GM18909 (cell line): ENCODE results near the gene DSCAM.

Experiments
- ATAC-seq: cut with Tn5 transposase; IDR thresholded peaks from one replicate; pipeline ENCODE4 v1.9.1; 2021; ENCODE audit warnings: mild to moderate bottlenecking; ENCODE audit not compliant: unreplicated experiment, poor library complexity

Gene DSCAM

GRCh38 chr21:40792691-40793456 is 54.1 kb downstream of the DSCAM start:
- ATAC-seq: no peak

GRCh38 chr21:40788635-40789034 is 58.3 kb downstream of the DSCAM start:
- no peak for ATAC-seq

GRCh38 chr21:40783404-40783803 is 63.6 kb downstream of the DSCAM start:
- ATAC-seq: no peak

- no peak for ATAC-seq
Observed at GRCh38 chr21:40770435-40771055, 76.4 kb downstream of the DSCAM start.

GRCh38 chr21:40769231-40769630 is 77.7 kb downstream of the DSCAM start:
- ATAC-seq: no peak

- no peak for ATAC-seq
Observed at GRCh38 chr21:40768056-40768455, 78.9 kb downstream of the DSCAM start.

- ATAC-seq: no peak
Observed at GRCh38 chr21:40766381-40766780, 80.6 kb downstream of the DSCAM start.

GRCh38 chr21:40765811-40766210 is 81.1 kb downstream of the DSCAM start:
- ATAC-seq: no peak

- no peak for ATAC-seq
Observed at GRCh38 chr21:40760821-40761220, 86.1 kb downstream of the DSCAM start.

GRCh38 chr21:40759061-40759460 is 87.9 kb downstream of the DSCAM start:
- ATAC-seq: no peak

GRCh38 chr21:40757366-40757765 is 89.6 kb downstream of the DSCAM start:
- no peak for ATAC-seq

GRCh38 chr21:40754466-40754865 is 92.5 kb downstream of the DSCAM start:
- no peak for ATAC-seq

GRCh38 chr21:40753756-40754155 is 93.2 kb downstream of the DSCAM start:
- no peak for ATAC-seq

- no peak for ATAC-seq
Observed at GRCh38 chr21:40752125-40752524, 94.8 kb downstream of the DSCAM start.

- no peak for ATAC-seq
Observed at GRCh38 chr21:40751221-40751620, 95.7 kb downstream of the DSCAM start.

- no peak for ATAC-seq
Observed at GRCh38 chr21:40736145-40736544, 110.8 kb downstream of the DSCAM start.

GRCh38 chr21:40733024-40733397 is 113.9 kb downstream of the DSCAM start:
- no peak for ATAC-seq

GRCh38 chr21:40732253-40733023 is 114.5 kb downstream of the DSCAM start:
- no peak for ATAC-seq

- no peak for ATAC-seq
Observed at GRCh38 chr21:40731206-40731605, 115.8 kb downstream of the DSCAM start.

- no peak for ATAC-seq
Observed at GRCh38 chr21:40730426-40730800, 116.5 kb downstream of the DSCAM start.

- no peak for ATAC-seq
Observed at GRCh38 chr21:40729761-40730425, 117.1 kb downstream of the DSCAM start.
